Measurements from ENCODE around the gene EPS8.
"Not testable (repeated sequence)": the region's sequence is repeated elsewhere in the genome, so short reads cannot be mapped to it uniquely, and the experiment has no call there.

EPS8 gene

GRCh38 chr12:15770021-15770420 lies 19.2 kb downstream of the EPS8 start:
- DNase-seq (ENCODE audit: low read depth, low spot score) = no peak
- no peak overlapping the region for H3K4me3 ChIP-seq (ENCODE audit: low read length)

GRCh38 chr12:15769586-15769985 lies 19.6 kb downstream of the EPS8 start:
- no peak for DNase-seq (ENCODE audit: low read depth, low spot score)
- H3K4me3 ChIP-seq (ENCODE audit: low read length) = no peak overlapping the region

GRCh38 chr12:15767301-15767700 lies 21.9 kb downstream of the EPS8 start:
- H3K4me3 ChIP-seq (ENCODE audit: low read length) = no peak overlapping the region
- DNase-seq (ENCODE audit: low read depth, low spot score) = no peak

- H3K4me3 ChIP-seq (ENCODE audit: low read length) = no peak overlapping the region
- DNase-seq (ENCODE audit: low read depth, low spot score) = no peak
Observed at GRCh38 chr12:15763328-15763727, 25.9 kb downstream of the EPS8 start.

- H3K4me3 ChIP-seq (ENCODE audit: low read length); DNase-seq (ENCODE audit: low read depth, low spot score): not testable (repeated sequence)
Observed at GRCh38 chr12:15762162-15762561, 27.0 kb downstream of the EPS8 start.

GRCh38 chr12:15757553-15758255 lies 31.5 kb downstream of the EPS8 start:
- H3K4me3 ChIP-seq (ENCODE audit: low read length) = no peak overlapping the region
- DNase-seq (ENCODE audit: low read depth, low spot score) = no peak

DNA sequence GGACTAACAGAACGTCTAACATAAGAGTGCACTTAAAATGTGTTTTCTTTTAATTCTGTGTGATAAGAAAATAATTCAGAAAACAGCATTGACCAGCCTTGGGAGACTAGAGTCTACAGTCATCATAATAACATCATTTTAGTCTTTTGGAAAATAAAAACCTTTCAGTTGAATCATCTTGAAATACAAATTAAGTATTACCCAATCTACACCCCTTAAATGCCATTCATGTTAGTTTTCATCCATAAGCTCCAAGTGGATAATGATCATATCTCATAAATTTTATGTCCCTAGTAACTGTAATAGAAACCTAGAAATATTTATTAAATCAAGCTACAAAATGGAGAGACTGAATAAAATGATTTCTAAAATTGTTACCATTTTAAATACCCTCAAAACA lies 32.4 kb downstream of the EPS8 start:
- no peak overlapping the region for H3K4me3 ChIP-seq (ENCODE audit: low read length)
- no peak for DNase-seq (ENCODE audit: low read depth, low spot score)

- no peak overlapping the region for H3K4me3 ChIP-seq (ENCODE audit: low read length)
- no peak for DNase-seq (ENCODE audit: low read depth, low spot score)
Observed at GRCh38 chr12:15754233-15754632, 35.0 kb downstream of the EPS8 start.

- H3K4me3 ChIP-seq (ENCODE audit: low read length) = no peak overlapping the region
- DNase-seq (ENCODE audit: low read depth, low spot score) = no peak
Observed at GRCh38 chr12:15752785-15753184, 36.4 kb downstream of the EPS8 start.

- no peak for DNase-seq (ENCODE audit: low read depth, low spot score)
Observed at GRCh38 chr12:15751741-15752140, 37.4 kb downstream of the EPS8 start.

DNA sequence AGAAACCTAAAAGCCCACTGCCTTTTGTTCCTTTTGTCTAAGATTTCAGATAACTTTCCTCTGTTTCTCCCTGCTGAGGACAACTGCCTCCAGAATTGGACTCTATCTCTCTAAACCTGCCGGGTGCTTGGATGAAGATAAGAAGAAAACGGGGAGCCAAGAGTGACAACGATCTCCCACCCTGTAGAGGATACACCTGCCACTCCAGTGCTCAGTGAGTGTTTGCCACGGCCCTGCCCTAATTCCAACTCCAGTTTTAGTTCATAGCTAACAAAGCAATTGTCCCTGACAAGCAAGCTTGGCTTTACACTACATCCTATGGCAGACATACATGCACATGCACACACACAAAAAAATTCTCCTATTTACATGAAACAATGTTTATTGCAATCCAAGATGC lies 39.3 kb downstream of the EPS8 start:
- no peak for DNase-seq (ENCODE audit: low read depth, low spot score)
- H3K4me3 ChIP-seq (ENCODE audit: low read length) = no peak overlapping the region

More at GRCh38 chr12:15751741-15752140, 37.4 kb downstream of the EPS8 start:
- no peak overlapping the region for H3K4me3 ChIP-seq (ENCODE audit: low read length)

DNA sequence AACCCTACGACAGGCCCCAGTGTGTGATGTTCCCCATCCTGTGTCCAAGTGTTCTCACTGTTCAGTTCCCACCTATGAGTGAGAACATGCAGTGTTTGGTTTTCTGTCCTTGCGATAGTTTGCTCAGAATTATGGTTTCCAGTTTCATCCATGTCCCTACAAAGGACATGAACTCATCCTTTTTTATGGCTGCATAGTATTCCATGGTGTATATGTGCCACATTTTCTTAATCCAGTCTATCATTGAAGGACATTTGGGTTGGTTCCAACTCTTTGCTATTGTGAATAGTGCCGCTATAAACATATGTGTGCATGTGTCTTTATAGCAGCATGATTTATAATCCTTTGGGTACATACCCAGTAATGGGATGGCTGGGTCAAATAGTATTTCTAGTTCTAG lies 47.3 kb downstream of the EPS8 start:
- DNase-seq (ENCODE audit: low read depth, low spot score); H3K4me3 ChIP-seq (ENCODE audit: low read length): not testable (repeated sequence)

DNA sequence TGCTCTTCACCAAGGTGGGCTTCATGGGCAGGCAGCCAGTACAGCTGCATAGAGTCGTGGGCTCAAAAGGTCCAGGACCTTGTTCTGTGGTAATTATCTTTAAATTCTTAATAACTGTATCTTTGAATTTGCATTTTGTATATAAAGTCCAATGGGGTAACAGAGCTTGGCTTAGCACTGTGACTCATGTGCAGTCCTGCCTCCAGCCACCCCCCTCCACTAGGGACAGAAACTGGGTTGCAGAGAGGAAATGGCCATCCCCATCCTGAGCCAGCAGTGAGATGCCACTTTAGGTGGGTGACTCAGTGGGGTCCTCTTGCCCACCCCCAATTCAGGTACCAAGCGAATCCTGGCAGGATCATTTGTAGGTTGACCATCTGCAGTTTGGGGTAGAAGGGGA lies 48.1 kb downstream of the EPS8 start:
- no peak overlapping the region for H3K4me3 ChIP-seq (ENCODE audit: low read length)
- DNase-seq (ENCODE audit: low read depth, low spot score) = no peak

- not testable (repeated sequence) for DNase-seq (ENCODE audit: low read depth, low spot score); H3K4me3 ChIP-seq (ENCODE audit: low read length)
Observed at GRCh38 chr12:15740389-15740788, 48.8 kb downstream of the EPS8 start.

GRCh38 chr12:15738438-15739015 lies 50.7 kb downstream of the EPS8 start:
- no peak overlapping the region for H3K4me3 ChIP-seq (ENCODE audit: low read length)
- DNase-seq (ENCODE audit: low read depth, low spot score) = no peak

DNA sequence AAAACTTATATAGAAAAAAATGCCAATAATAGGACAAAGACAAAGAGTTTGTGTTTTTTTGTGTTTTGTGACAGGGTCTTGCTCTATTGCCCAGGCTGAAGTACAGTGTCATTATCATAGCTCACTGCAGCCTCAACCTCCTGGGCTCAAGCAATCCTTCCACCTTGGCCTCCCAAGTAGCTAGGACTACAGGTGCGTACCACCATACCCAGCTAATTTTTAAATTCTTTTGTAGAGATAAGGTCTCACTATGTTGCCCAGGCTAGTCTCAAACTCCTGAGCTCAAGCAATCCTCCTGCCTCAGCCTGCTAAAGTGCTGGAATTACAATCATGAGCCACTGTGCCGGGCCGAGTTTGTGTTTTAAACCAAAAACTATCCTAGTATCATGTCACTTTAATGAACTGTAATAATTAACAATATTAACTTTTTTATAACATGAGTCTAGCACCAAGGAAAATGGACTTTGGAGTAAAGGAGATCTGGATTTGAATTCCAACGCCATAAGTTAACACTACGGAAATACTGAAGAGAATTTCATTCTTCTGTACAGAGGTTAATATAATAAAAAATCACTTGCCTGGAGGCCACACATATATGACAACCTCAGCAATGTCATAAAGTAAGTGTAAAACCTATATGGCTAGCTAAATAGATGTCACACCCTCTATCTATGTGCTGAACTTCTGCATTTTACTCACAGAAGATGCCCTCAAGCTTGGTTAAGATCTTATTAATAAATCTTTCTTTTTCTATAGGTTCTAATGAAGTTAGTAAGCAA lies 53.2 kb downstream of the EPS8 start:
- H3K4me3 ChIP-seq (ENCODE audit: low read length) = no peak overlapping the region
- DNase-seq (ENCODE audit: low read depth, low spot score) = no peak

GRCh38 chr12:15733136-15733535 lies 56.1 kb downstream of the EPS8 start:
- DNase-seq (ENCODE audit: low read depth, low spot score) = no peak
- no peak overlapping the region for H3K4me3 ChIP-seq (ENCODE audit: low read length)

DNA sequence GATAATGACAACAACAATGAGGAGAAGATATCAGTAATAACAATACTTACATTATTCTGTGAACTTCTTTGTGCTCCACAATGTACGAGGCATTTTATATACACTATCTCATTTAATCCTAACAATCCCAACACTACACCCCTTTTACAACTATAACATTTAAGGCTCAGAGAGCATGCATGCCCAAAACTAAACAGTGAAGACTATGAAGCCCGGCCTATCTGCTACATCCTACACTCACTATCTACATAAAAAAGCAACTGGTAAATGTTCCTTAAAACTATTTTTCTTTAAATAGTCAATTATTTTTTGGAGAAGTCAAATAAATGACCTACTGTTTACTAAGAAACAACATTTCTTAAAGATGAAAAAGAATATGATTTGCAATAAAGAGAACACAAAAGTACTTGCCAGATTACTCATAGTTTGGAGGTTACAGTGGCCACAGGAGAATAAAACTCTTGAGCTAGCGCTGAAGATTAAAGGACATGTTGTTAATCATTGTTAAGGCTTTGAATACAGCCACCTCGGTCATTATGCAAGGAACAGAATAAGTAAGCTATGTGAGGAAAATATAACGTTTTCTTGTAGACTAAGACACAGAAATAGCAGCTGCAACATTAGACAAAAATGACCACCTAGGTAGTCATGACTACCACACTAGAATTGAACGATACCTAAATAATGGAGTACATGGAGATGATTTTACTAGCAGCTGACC lies 56.7 kb downstream of the EPS8 start:
- no peak for DNase-seq (ENCODE audit: low read depth, low spot score)
- no peak overlapping the region for H3K4me3 ChIP-seq (ENCODE audit: low read length)

DNA sequence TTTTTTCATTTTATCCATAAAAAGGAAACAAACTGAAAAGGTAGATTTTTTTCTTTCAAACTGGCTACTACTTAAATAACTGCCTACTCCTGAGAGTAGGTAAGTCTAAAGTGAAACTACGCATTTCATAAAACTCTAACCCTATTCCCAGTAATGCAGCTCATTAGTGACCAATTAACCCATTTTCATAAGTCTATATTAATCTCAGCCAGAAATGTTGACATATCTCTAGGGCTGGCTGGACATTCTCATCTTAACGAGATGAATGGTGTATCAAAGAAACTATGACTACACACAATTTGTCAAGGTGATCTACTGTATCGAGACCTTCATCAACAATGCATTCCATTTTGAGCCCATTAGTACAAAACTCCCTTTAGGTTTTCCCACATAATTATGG lies 57.2 kb downstream of the EPS8 start:
- H3K4me3 ChIP-seq (ENCODE audit: low read length) = no peak overlapping the region
- no peak for DNase-seq (ENCODE audit: low read depth, low spot score)

GRCh38 chr12:15729097-15729496 lies 60.1 kb downstream of the EPS8 start:
- DNase-seq (ENCODE audit: low read depth, low spot score) = no peak
- no peak overlapping the region for H3K4me3 ChIP-seq (ENCODE audit: low read length)
